G401 (cell line): Measurements from ENCODE around the gene COMMD10. TPM values are rescaled to one million over a fixed set of nuclear protein-coding genes. Genes with fewer than 3 reads are reported as not detected.
A peak's percentile ranks its signal among the peaks of the same experiment; 100 is the strongest.
"Not testable (repeated sequence)": the region's sequence is repeated elsewhere in the genome, so short reads cannot be mapped to it uniquely, and the experiment has no call there.

Source experiments
- DNase-seq: peaks from one replicate; pipeline ENCODE4 v3.0.0-alpha.2; 2015; ENCODE audit warnings: low spot score
- in situ Hi-C: cut with HindIII; loops from 2 replicates; pipeline ENCODE4 v1.10.0; 2016; ENCODE audit warnings: low sequenced_read_pairs, mixed read lengths
- total RNA-seq: library from RNA; depleted of rRNA; stranded (reverse); fragments of >200 nt; shearing (Covaris generic); gene quantifications from 2 replicates; pipeline ENCODE4 v1.2.3, GENCODE V29; 2014

COMMD10 gene
- total RNA-seq, 1 experiment from 2014 or later, result 41.2 TPM

- DNase-seq, result no peak
- in situ Hi-C loops, result no loop called here
Measured at GRCh38 chr5:116088062-116088461, 3.2 kb downstream of the COMMD10 start.

GRCh38 chr5:116090302-116090701 is 5.5 kb downstream of the COMMD10 start:
- DNase-seq, result no peak
- in situ Hi-C loops, result no loop called here

- in situ Hi-C loops, result no loop called here
- DNase-seq, result no peak
Measured at GRCh38 chr5:116091416-116091815, 6.6 kb downstream of the COMMD10 start.

- in situ Hi-C loops, result no loop called here
- no peak for DNase-seq
Measured at GRCh38 chr5:116097301-116097700, 12.5 kb downstream of the COMMD10 start.

GRCh38 chr5:116098998-116099397 is 14.2 kb downstream of the COMMD10 start:
- DNase-seq, result no peak
- in situ Hi-C loops, result no loop called here

- in situ Hi-C loops, DNase-seq: not testable (repeated sequence)
Measured at GRCh38 chr5:116104941-116105340, 20.1 kb downstream of the COMMD10 start.

- no peak for DNase-seq
- in situ Hi-C loops, result no loop called here
Measured at GRCh38 chr5:116115163-116115562, 30.3 kb downstream of the COMMD10 start.

- DNase-seq, result no peak
- in situ Hi-C loops, result no loop called here
Measured at GRCh38 chr5:116130471-116130870, 45.6 kb downstream of the COMMD10 start.

GRCh38 chr5:116130976-116131375 is 46.2 kb downstream of the COMMD10 start:
- no peak for DNase-seq
- in situ Hi-C loops, result no loop called here

- in situ Hi-C loops, result no loop called here
- DNase-seq, result no peak
Measured at GRCh38 chr5:116133281-116133680, 48.5 kb downstream of the COMMD10 start.

GRCh38 chr5:116135344-116135743 is 50.5 kb downstream of the COMMD10 start:
- in situ Hi-C loops, result no loop called here
- DNase-seq, result no peak

GRCh38 chr5:116137544-116138378 is 52.9 kb downstream of the COMMD10 start:
- in situ Hi-C loops, result no loop called here
- DNase-seq, result peak; percentile 84

GRCh38 chr5:116142495-116142894 is 57.7 kb downstream of the COMMD10 start:
- DNase-seq, result no peak
- in situ Hi-C loops, result no loop called here

GRCh38 chr5:116144103-116144502 is 59.3 kb downstream of the COMMD10 start:
- DNase-seq, result no peak
- in situ Hi-C loops, result no loop called here

GRCh38 chr5:116144991-116145390 is 60.2 kb downstream of the COMMD10 start:
- in situ Hi-C loops, result no loop called here
- no peak for DNase-seq

GRCh38 chr5:116145416-116145815 is 60.6 kb downstream of the COMMD10 start:
- no peak for DNase-seq
- in situ Hi-C loops, result no loop called here

- no peak for DNase-seq
- in situ Hi-C loops, result no loop called here
Measured at GRCh38 chr5:116152169-116152568, 67.3 kb downstream of the COMMD10 start.

- in situ Hi-C loops, result no loop called here
- no peak for DNase-seq
Measured at GRCh38 chr5:116153687-116154174, 68.9 kb downstream of the COMMD10 start.

GRCh38 chr5:116154252-116154651 is 69.4 kb downstream of the COMMD10 start:
- in situ Hi-C loops, result no loop called here
- DNase-seq, result no peak

- DNase-seq, result no peak
- in situ Hi-C loops, result no loop called here
Measured at GRCh38 chr5:116154931-116155330, 70.1 kb downstream of the COMMD10 start.

- no peak for DNase-seq
- in situ Hi-C loops, result no loop called here
Measured at GRCh38 chr5:116157902-116158301, 73.1 kb downstream of the COMMD10 start.
